Middle frontal gyrus (tissue), 1 donor: ENCODE measurements around the gene SCD.
"Not testable (repeated sequence)": the region's sequence is repeated elsewhere in the genome, so short reads cannot be mapped to it uniquely, and the experiment has no call there.

Experiments
- DNase-seq: peaks from one replicate; pipeline ENCODE4 v3.0.0-alpha.2; 2015; ENCODE audit warnings: low spot score; ENCODE audit errors: extremely low spot score

Gene SCD

DNA sequence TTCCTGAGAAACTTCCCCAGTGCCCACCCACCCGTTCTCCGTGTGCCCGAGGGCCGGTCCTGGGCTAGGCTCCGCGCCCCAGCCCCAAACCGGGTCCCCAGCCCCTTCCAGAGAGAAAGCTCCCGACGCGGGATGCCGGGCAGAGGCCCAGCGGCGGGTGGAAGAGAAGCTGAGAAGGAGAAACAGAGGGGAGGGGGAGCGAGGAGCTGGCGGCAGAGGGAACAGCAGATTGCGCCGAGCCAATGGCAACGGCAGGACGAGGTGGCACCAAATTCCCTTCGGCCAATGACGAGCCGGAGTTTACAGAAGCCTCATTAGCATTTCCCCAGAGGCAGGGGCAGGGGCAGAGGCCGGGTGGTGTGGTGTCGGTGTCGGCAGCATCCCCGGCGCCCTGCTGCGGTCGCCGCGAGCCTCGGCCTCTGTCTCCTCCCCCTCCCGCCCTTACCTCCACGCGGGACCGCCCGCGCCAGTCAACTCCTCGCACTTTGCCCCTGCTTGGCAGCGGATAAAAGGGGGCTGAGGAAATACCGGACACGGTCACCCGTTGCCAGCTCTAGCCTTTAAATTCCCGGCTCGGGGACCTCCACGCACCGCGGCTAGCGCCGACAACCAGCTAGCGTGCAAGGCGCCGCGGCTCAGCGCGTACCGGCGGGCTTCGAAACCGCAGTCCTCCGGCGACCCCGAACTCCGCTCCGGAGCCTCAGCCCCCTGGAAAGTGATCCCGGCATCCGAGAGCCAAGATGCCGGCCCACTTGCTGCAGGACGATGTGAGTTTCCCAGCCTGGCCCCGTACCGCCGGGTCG is at the start of gene SCD:
TSS of gene SCD (plus strand) at position 469 of the 803 bp plus-strand sequence. CDS start at position 741, 272 bp downstream.
- peak; percentile 91 for DNase-seq

DNA sequence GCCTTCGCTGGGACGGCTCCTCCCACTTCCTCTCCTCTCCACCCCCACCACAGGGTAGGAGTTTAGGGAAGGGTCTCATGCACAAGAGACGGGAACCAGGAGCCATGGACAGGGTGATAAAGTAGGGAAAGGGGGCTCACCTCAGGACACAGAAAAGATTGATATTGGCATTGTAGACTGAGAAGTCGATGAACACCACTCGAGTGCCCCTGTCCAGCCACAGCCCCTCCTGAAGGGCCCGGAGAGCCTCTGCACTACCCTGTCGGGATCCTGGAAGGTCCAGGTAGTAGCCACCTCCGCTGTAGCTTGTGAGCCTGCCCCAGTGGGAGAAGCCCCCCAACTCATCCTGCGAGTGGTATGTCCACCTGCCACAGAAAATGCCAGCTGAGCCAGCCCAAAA is 49.8 kb upstream of the SCD start:
- DNase-seq = no peak

DNA sequence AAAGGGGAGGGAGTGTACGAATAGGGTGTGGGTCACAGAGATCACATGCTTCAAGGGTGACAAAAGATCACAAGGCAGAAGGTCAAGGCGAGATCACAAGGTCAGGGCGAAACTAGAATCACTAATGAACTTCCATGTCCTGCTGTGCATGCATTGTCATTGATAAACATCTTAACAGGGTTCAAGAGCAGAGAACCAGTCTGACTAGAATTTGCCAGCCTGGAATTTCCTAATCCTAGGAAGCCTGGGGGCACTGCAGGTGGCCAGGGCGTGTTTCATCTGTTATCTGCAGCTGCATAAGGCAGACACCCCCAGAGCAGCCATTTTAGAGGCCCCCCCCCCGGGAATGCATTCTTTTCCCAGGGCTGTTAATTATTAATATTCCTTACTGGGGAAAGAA is 45.9 kb upstream of the SCD start:
- DNase-seq = not testable (repeated sequence)

DNA sequence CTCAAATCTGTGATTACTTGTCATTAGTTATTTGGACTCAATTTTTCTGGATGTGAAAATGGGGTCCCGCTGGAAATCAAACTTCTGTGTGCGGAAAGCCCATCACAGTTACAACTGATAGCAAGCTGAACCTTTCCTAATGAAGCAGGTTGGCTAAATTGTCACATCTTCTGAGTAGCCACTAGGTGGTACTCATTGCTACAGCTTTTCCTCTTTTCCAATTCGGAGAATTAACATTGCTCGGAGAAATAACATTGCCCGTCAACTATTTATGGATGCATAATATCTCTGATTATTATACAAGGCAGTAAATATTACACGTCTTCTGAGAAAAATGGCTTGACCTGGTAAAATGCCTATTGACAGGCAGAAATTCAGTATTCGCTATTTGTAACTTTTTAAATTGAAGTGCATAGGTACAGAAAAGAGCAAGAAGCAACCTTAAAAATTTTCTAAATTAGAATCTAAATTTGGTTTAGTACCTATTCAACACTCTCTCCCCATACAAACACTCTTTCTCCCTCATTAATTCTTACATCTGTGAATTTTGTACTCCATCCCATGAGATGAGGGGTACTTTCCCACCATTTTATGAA is 43.2 kb upstream of the SCD start:
- no peak for DNase-seq

DNA sequence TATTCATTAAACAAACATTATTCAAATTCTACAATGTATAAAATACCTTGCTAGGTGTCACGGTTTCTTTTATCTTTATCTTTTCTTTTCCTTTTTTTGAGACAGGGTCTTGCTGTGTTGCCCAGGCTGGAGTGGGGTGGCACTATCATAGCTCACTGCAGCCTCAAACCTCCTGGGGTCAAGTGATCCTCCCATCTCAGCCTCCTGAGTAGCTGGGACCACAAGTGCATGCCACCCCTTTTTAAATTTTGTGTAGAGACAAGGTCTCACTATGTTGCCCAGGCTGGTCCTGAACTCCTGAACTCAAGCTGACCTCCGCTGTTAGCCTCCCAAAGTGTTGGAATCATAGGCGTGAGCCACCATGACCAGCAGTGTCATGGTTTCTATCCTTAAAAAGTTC is 42.6 kb upstream of the SCD start:
- DNase-seq = no peak

DNA sequence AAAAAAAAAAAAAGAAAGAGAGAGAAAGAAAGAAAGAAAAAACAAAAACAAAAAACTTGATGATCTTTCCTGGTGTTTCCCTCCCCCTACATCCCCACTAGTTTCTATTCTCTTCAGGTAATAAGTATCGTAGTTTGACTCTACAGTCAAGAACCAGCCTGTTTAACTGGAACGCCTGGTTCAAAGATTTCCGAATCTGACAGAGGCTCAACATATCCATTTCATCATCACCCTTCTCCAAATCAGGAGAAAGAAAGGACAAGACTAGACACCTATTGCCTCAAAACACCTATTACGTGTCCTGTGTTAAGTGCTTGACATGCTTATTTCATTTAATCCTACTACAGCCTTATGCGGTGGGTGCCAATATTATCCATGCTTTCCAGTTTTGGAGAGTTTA is 40.2 kb upstream of the SCD start:
- no peak for DNase-seq

- DNase-seq = no peak
Observed at GRCh38 chr10:100307684-100308083, 39.3 kb upstream of the SCD start.

DNA sequence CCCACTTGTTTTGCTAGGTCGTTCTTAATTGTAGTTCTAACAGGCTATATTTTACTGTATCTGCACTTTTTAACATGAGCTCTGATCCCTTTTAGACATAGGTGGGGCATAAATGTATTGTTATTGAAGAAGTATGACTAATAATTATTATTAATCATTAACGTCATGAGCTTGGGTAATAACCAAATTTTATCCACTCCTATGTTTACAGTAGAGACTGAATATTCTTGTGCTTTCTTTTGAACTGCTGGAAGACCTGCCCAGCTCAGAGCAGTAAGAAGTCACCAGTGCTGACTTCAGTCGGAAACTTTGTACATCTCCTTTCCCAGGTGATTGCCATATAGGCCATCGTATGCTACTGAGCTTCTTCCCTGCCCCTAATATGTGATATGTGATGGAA is 35.7 kb upstream of the SCD start:
- DNase-seq = no peak

GRCh38 chr10:100315615-100316014 is 31.4 kb upstream of the SCD start:
- DNase-seq = no peak

DNA sequence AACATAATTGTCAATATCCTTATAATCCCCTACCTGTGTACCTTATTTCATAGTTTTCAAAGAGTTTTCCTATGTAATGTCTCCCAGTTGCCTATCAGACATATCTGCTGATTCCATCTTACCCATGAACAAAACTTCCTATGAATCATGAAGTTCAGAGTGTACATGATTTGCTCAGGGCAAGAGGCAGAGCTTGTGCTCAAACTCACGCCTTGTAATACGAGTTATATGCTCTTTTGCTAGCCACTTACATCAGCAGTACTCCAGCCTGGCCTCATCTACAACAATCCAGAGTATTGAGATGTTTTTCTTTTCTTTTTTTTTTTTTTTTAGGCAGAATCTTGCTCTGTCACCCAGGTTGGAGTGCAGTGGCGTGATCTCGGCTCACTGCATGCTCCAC is 28.8 kb upstream of the SCD start:
- DNase-seq = no peak

DNA sequence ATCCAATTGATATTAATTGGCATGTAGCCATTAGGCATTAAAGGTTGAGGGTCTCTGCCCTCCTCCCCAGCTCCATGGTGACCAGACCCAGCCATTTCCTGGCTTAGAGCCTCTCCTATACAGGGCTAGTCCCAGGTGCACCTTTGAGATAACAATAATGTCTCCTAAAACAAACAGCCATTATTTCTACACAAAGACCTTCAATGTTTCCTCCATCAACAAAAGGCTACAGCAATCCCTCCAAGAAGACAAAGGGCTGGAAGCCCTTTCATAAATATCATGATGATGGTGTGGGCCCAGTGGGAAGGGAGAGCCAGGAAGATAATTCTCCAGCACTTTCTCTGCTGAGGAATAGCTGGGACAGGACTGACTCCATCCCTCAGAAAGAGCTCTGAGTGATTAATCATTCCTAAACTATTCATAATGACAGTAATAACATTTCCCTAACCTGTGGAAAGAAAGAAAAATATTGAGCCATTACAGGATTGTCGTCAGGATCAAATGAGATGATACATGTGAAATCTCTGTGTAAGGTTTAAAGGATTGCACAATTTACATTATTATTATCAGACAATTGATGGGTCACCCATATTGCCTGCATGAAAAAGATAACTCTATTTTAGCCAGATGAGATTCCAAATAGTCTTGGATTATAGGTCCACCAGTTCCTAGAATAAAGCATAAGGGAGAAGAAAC is 27.2 kb upstream of the SCD start:
- no peak for DNase-seq

GRCh38 chr10:100325158-100325557 is 21.9 kb upstream of the SCD start:
- DNase-seq = no peak

DNA sequence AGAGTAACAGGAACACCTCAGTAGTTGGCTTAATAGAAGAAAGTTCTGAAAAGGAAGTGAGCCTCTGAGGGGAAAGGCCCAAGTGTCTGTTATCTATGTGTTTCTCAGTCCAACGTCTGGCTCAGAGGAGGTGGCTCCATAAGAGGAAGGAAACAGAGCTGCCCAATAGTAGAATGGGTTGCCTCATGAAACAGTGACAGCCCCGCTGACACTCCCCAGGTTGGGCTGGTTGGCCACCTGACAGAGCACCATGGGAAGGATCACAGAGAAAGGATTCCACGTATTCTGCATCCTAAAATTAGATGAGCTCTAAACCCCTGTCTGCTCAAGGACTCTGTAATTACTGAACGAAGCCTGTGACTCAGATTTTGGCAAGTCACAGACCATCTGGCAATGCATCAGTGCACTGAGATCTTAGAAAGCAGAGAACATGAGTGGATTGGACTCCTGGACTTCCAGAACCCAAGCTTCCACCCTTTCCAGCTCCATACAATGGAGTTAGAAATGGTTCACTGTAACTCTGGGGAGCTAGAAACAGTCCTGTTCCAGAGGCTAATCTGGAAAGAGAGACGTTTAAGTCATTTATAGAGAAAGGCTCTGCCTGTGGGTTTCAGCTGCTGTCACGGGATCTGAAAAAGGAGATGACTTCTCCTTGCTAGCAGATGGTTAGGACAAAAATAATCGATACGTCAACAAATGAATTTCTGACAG is 19.9 kb upstream of the SCD start:
- peak; percentile 55 for DNase-seq

DNA sequence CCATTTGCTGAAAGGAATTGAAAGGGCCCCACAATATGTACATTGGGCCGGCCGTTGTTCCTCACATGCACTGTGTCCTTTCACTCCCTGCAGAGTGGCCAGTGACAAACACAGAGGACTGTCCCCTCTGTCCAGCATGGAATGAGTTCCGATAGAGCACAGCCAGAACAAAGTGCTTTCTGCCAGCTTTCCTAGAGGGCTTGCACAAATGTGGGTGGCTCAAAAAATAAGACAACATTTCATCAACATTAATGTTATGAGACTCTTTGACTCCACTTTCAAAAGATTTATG is 19.4 kb upstream of the SCD start:
- DNase-seq = no peak

- no peak for DNase-seq
Observed at GRCh38 chr10:100328198-100328597, 18.8 kb upstream of the SCD start.

GRCh38 chr10:100330079-100330478 is 17.0 kb upstream of the SCD start, which contains the start of gene PKD2L1:
Gene PKD2L1, minus strand, starts transcription at chr10:100330228. Its CDS starts 125 bp downstream, at chr10:100330103.
- no peak for DNase-seq

GRCh38 chr10:100333106-100333505 is 13.9 kb upstream of the SCD start:
- no peak for DNase-seq

DNA sequence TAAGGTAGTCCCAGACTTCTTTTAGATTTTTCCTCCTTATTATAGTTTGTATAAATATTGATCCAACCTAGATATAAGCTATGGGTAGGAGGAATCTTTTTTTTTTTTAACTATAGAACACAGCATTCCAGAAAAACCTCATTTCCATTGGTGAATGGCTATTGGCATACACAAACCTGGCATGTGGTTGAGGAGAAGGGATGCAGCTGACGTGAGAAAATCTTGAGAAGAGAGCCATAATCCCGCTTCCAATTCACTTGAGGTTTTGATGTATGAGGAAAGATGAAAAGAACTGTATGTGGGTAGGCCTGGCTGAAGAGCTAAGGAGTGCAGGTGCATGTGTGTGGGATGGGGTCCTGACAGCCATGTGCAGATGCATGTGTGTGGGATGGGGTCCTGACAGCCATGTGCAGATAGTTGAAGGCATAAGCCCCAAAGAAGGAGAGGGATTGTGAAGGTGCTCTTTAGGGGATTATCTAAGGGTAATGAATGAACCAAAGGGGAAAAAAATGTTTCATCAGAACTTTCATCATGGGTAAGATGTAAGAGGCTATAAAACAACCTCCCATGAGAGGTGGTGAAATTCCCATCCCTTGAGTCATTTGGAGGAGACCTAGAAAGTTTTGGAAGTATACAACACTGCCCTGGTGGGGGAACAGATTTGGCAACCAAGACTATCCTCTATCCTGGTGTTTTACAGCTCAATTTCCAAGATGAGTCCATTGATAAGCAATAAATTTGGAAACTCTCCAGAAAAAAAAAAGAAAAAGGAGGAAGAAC is 13.2 kb upstream of the SCD start:
- no peak for DNase-seq

DNA sequence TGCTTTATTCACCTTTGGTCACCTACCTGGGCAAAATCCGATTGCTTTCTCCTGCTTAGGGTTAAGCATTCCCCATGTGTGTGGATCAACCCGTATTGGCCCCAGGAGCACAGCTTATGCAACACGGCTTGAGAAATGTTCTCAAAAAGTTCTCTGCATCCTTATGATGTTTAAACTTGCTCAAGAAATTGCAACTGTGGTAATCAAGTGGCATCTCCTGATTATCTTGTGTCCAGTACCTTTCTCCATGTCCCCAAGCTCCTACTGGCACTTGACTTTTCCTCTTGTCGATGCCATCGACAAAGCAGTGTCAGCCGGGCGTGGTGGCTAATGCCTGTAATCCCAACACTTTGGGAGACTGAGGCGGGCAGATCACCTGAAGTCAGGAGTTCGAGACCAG is 12.3 kb upstream of the SCD start:
- no peak for DNase-seq

DNA sequence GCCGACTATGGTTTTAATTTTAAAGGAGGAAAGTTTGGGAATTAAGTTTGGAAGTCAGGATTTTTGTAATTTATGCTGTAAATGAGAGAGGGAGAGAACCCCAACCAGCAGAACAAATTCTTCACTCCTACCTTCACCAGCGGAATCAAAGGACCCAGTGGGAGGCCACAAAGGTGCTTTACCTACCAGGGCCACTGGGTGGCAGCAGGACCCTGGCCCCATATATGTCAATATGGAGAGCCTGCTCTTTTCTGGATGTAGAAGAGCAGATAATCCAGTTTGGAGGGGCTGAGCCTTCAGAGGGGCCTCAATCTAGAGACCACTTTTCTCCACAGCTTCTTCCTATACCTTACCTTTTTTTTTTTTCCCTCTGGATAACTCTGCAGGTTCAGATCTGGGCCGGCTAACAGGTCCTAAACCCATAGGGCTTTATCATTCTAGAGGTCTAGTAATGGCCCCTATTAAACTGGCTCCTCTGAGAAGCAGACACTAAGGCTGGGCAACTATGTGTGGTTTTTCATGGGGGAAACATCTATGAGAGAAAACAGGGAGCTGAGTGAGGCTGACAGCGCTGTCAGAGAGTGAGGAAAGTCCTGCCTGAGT is 8.5 kb upstream of the SCD start:
- no peak for DNase-seq

GRCh38 chr10:100339236-100339635 is 7.8 kb upstream of the SCD start:
- no peak for DNase-seq
